H9 (cell line): ENCODE data around the gene RASGEF1C. TPM values are rescaled to one million over a fixed set of nuclear protein-coding genes. Genes with fewer than 3 reads are reported as not detected.

Source experiments
- DNase-seq: peaks from one replicate; pipeline ENCODE4 v3.0.0-alpha.2; 2017
- H2AFZ ChIP-seq: one replicate; pipeline ENCODE4 v1.6.1; 2013; ENCODE audit warnings: mild to moderate bottlenecking, low read length, control low read depth, moderate library complexity
- H2AK5ac ChIP-seq: 2 replicates; pipeline ENCODE4 v1.6.1; 2013; ENCODE audit warnings: low read length, control low read depth, mixed read lengths; ENCODE audit not compliant: insufficient read length
- H2BK120ac ChIP-seq: one replicate; pipeline ENCODE4 v1.6.1; 2013; ENCODE audit warnings: low read depth, mild to moderate bottlenecking, low read length, control low read depth, inconsistent platforms; ENCODE audit not compliant: poor library complexity, severe bottlenecking
- H2BK12ac ChIP-seq: 2 replicates; pipeline ENCODE4 v1.6.1; 2013; ENCODE audit warnings: low read length, control low read depth, mixed read lengths, low read depth; ENCODE audit not compliant: insufficient read length
- H2BK15ac ChIP-seq: 2 replicates; pipeline ENCODE4 v1.6.1; 2013; ENCODE audit warnings: low read depth, low read length, control low read depth
- H2BK20ac ChIP-seq: one replicate; pipeline ENCODE4 v1.6.1; 2013; ENCODE audit warnings: low read depth, mild to moderate bottlenecking, low read length, control low read depth, inconsistent platforms; ENCODE audit not compliant: poor library complexity, severe bottlenecking
- H2BK5ac ChIP-seq: 2 replicates; pipeline ENCODE4 v1.6.1; 2013; ENCODE audit warnings: low read length, control low read depth, mixed read lengths; ENCODE audit not compliant: insufficient read length
- H3K14ac ChIP-seq: 2 replicates; pipeline ENCODE4 v1.6.1; 2013; ENCODE audit warnings: low read length, control low read depth; ENCODE audit not compliant: insufficient read depth
- H3K18ac ChIP-seq: 2 replicates; pipeline ENCODE4 v1.6.1; 2013; ENCODE audit warnings: low read depth, mild to moderate bottlenecking, mixed read lengths, low read length, control low read depth; ENCODE audit not compliant: insufficient read length
- H3K23ac ChIP-seq: 2 replicates; pipeline ENCODE4 v1.6.1; 2013; ENCODE audit warnings: low read length, control low read depth, mixed read lengths, low read depth; ENCODE audit not compliant: insufficient read length
- H3K23me2 ChIP-seq: 2 replicates; pipeline ENCODE4 v1.6.1; 2013; ENCODE audit warnings: low read depth, mild to moderate bottlenecking, mixed read lengths, low read length, control low read depth; ENCODE audit not compliant: insufficient read length, poor library complexity, severe bottlenecking
- H3K27ac ChIP-seq: 2 replicates; pipeline ENCODE4 v1.5.1; 2013; ENCODE audit warnings: low read length, control low read depth, mixed read lengths, low read depth; ENCODE audit not compliant: insufficient read length
- H3K27me3 ChIP-seq: 2 replicates; pipeline ENCODE4 v1.6.1; 2013; ENCODE audit warnings: low read length, control low read depth, inconsistent platforms; ENCODE audit not compliant: insufficient read depth
- H3K4ac ChIP-seq: 2 replicates; pipeline ENCODE4 v1.6.1; 2013; ENCODE audit warnings: low read depth, mild to moderate bottlenecking, control low read depth, inconsistent platforms, low read length, moderate library complexity
- H3K4me1 ChIP-seq: 2 replicates; pipeline ENCODE4 v1.6.1; 2013; ENCODE audit warnings: low read length, control low read depth, inconsistent platforms; ENCODE audit not compliant: insufficient read depth
- H3K4me2 ChIP-seq: 2 replicates; pipeline ENCODE4 v1.6.1; 2013; ENCODE audit warnings: low read length, control low read depth, mixed read lengths; ENCODE audit not compliant: insufficient read length, insufficient read depth
- H3K56ac ChIP-seq: 2 replicates; pipeline ENCODE4 v1.6.1; 2013; ENCODE audit warnings: low read depth, mild to moderate bottlenecking, mixed read lengths, low read length, control low read depth; ENCODE audit not compliant: insufficient read length
- H3K79me1 ChIP-seq: 2 replicates; pipeline ENCODE4 v1.6.1; 2013; ENCODE audit warnings: low read depth, mild to moderate bottlenecking, moderate library complexity, low read length, control low read depth, inconsistent platforms; ENCODE audit not compliant: insufficient read depth, poor library complexity, severe bottlenecking
- H3K79me2 ChIP-seq: 2 replicates; pipeline ENCODE4 v1.6.1; 2013; ENCODE audit warnings: low read length, control low read depth, inconsistent platforms; ENCODE audit not compliant: insufficient read depth
- H3K9ac ChIP-seq: 2 replicates; pipeline ENCODE4 v1.6.1; 2013; ENCODE audit warnings: low read length, control low read depth, mixed read lengths; ENCODE audit not compliant: insufficient read length; ENCODE audit errors: extremely low read depth
- H3K9me3 ChIP-seq: one replicate; pipeline ENCODE4 v1.6.1; 2013; ENCODE audit warnings: low read depth, low read length, inconsistent platforms; ENCODE audit not compliant: control insufficient read depth
- H3T11ph ChIP-seq: one replicate; pipeline ENCODE4 v1.6.1; 2013; ENCODE audit warnings: mild to moderate bottlenecking, low read length, control low read depth, inconsistent platforms
- H4K20me1 ChIP-seq: one replicate; pipeline ENCODE4 v1.6.1; 2013; ENCODE audit not compliant: control insufficient read depth, insufficient read length, insufficient read depth
- H4K5ac ChIP-seq: 2 replicates; pipeline ENCODE4 v1.6.1; 2013; ENCODE audit warnings: low read depth, mild to moderate bottlenecking, mixed read lengths, low read length, control low read depth; ENCODE audit not compliant: insufficient read length
- H4K8ac ChIP-seq: replicated peaks from 2 replicates; pipeline ENCODE4 v1.6.1; 2013; ENCODE audit warnings: low read length, control low read depth, mixed read lengths, low read depth; ENCODE audit not compliant: insufficient read length
- H4K91ac ChIP-seq: 2 replicates; pipeline ENCODE4 v1.6.1; 2013; ENCODE audit warnings: low read depth, mild to moderate bottlenecking, moderate library complexity, mixed read lengths, low read length, control low read depth; ENCODE audit not compliant: insufficient read length
- H3K27ac Mint-ChIP-seq, 3 experiments: 2 replicates in 2 of 3; 3 replicates in 1 of 3; pipeline ENCODE4 v1.8.0; 2020 to 2021; ENCODE audit warnings: mixed read lengths in 3 of 3, mild to moderate bottlenecking in 1 of 3, moderate library complexity in 1 of 3
- H3K27me3 Mint-ChIP-seq: 2 replicates; pipeline ENCODE4 v1.8.0; 2021; ENCODE audit warnings: low read depth, mild to moderate bottlenecking, moderate library complexity, mixed read lengths
- H3K36me3 Mint-ChIP-seq, 3 experiments: 2 replicates in 2 of 3; 3 replicates in 1 of 3; pipeline ENCODE4 v1.8.0; 2020 to 2021; ENCODE audit warnings: low read depth in 3 of 3, mixed read lengths in 3 of 3; ENCODE audit not compliant: insufficient read depth in 1 of 3
- H3K4me1 Mint-ChIP-seq, 2 experiments: 2 replicates each; pipeline ENCODE4 v1.8.0; 2020; ENCODE audit warnings: mixed read lengths in 2 of 2
- H3K4me3 Mint-ChIP-seq, 2 experiments: 2 replicates in 1 of 2; 3 replicates in 1 of 2; pipeline ENCODE4 v1.8.0; 2020 to 2021; ENCODE audit warnings: mild to moderate bottlenecking in 2 of 2, mixed read lengths in 2 of 2, moderate library complexity in 1 of 2
- H3K9me3 Mint-ChIP-seq, 2 experiments: 2 replicates in 1 of 2; 3 replicates in 1 of 2; pipeline ENCODE4 v1.8.0; 2020; ENCODE audit warnings: mild to moderate bottlenecking in 2 of 2, mixed read lengths in 2 of 2, moderate library complexity in 1 of 2
- WGBS: extraction: QIAGEN DNeasy Blood & Tissue Kit; methylation state at CpG from one replicate; pipeline ENCODE4 v1.1.7; 2013; ENCODE audit warnings: missing lambda C conversion rate, low lambda C conversion rate, mixed read lengths; ENCODE audit not compliant: insufficient read length; ENCODE audit errors: extremely low coverage; 5-methylcytosine and 5-hydroxymethylcytosine counted together
- total RNA-seq: library from RNA; stranded (reverse); gene quantifications from 2 replicates; pipeline ENCODE4 v1.2.1, GENCODE V29; 2021
- TF ChIP-seq, protein P1 (sequence below): fragments of 200-600 bp; sonication (generic); conservative IDR thresholded peaks from 3 replicates; pipeline ENCODE4 v1.8.0; 2021; ENCODE audit warnings: antibody characterized with exemption, mild to moderate bottlenecking

Gene RASGEF1C
- total RNA-seq, 1 experiment from 2014 or later, result 0.83 TPM

DNA sequence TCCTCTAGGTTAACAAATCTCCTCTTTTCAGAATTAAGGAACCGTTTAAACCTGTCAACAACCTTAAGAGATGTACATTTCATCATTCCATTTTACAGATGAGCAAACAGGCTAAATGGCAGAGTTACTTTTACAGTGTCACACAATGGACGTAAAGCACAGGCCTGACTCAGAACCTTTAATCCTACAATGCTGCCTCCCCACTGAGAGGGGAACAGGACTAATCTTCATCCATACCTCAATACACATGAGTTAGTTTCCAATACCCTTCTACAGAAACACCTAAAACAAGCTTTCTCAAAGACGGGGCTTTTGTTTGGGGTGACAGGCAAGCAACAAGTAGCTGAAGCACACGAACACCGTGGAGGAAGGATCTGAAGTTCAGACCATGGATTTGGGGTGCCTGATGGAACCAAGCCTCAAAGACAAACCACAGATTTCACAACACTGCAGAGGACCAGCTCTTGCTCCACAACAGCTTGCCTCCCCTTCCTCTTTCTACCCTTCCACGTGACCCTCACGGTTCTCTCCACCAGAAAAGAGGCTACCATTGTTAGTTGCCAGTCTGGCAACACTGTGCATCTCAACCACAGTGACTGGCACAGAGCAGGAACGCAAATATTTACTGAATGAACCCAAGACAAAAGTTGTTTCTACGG lies 139.3 kb downstream of the RASGEF1C start:
- Mint-ChIP-seq H3K9me3 (peaks cover 15% of the 10 kb centered on the region in 2 experiments), H3K27ac (peak overlapping the region in 1 of 3 experiments; percentile 88; a peak in 3 of 7 replicates), H3K4me3 (peak overlapping the region; percentile 91 to 96), H3K36me3 (peaks cover 10 to 24% (median 12%) of the 10 kb centered on the region in 3 experiments), H3K4me1 (peaks cover 35 to 40% of the 10 kb centered on the region in 2 experiments), H3K27me3 (peaks cover 25% of the 10 kb centered on the region)
- Histone ChIP-seq H2BK15ac (no peak overlapping the region), H3K56ac (no peak overlapping the region), H3K23ac (no peak overlapping the region), H2BK12ac (no peak overlapping the region), H4K8ac (no peak overlapping the region), H3K23me2 (peaks cover 17% of the 10 kb centered on the region), H2BK120ac (no peak overlapping the region), H3K79me2 (peaks cover 29% of the 10 kb centered on the region; the same call in 1 of the 2 replicates), H3K4me1 (peaks cover 8% of the 10 kb centered on the region; the same call in 1 of the 2 replicates), H3K4ac (no peak overlapping the region), H3K18ac (no peak overlapping the region), H2AFZ (no peak overlapping the region), H3K9ac (peak overlapping the region; percentile 52), H4K20me1 (no peaks in the 10 kb centered on the region), H3K4me2 (peak overlapping the region; percentile 77), H2BK5ac (no peak overlapping the region), H3K27me3 (peaks cover 3% of the 10 kb centered on the region; the same call in 1 of the 2 replicates), H3T11ph (no peak overlapping the region), H3K27ac (no peak overlapping the region), H3K79me1 (peaks cover 5% of the 10 kb centered on the region), H2BK20ac (no peak overlapping the region), H3K14ac (no peak overlapping the region), H3K9me3 (peaks cover 5% of the 10 kb centered on the region), H4K91ac (no peak overlapping the region), H2AK5ac (no peak overlapping the region), H4K5ac (no peak overlapping the region)
- TF ChIP-seq, protein P1, sequence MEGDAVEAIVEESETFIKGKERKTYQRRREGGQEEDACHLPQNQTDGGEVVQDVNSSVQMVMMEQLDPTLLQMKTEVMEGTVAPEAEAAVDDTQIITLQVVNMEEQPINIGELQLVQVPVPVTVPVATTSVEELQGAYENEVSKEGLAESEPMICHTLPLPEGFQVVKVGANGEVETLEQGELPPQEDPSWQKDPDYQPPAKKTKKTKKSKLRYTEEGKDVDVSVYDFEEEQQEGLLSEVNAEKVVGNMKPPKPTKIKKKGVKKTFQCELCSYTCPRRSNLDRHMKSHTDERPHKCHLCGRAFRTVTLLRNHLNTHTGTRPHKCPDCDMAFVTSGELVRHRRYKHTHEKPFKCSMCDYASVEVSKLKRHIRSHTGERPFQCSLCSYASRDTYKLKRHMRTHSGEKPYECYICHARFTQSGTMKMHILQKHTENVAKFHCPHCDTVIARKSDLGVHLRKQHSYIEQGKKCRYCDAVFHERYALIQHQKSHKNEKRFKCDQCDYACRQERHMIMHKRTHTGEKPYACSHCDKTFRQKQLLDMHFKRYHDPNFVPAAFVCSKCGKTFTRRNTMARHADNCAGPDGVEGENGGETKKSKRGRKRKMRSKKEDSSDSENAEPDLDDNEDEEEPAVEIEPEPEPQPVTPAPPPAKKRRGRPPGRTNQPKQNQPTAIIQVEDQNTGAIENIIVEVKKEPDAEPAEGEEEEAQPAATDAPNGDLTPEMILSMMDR, result no peak
- DNase-seq, result no peak
- WGBS, result no CpG with 5 or more reads among the region's 9 CpGs
